HuH-7 (cell line): Measurements from ENCODE around the gene CDC42SE2.
"Not testable (repeated sequence)": the region's sequence is repeated elsewhere in the genome, so short reads cannot be mapped to it uniquely, and the experiment has no call there.

ENCODE experiments used
- DNase-seq: peaks from one replicate; pipeline ENCODE4 v3.0.0; 2011; ENCODE audit warnings: low spot score

Gene CDC42SE2

GRCh38 chr5:131318455-131318854 is 54.6 kb downstream of the CDC42SE2 start:
- DNase-seq, result no peak

GRCh38 chr5:131321066-131321465 is 57.2 kb downstream of the CDC42SE2 start:
- DNase-seq, result no peak

GRCh38 chr5:131322926-131323325 is 59.1 kb downstream of the CDC42SE2 start:
- no peak for DNase-seq

- no peak for DNase-seq
Measured at GRCh38 chr5:131323378-131323777, 59.5 kb downstream of the CDC42SE2 start.

- DNase-seq, result no peak
Measured at GRCh38 chr5:131324303-131324702, 60.5 kb downstream of the CDC42SE2 start.

GRCh38 chr5:131328536-131329285 is 64.9 kb downstream of the CDC42SE2 start:
- no peak for DNase-seq

- no peak for DNase-seq
Measured at GRCh38 chr5:131329286-131329560, 65.4 kb downstream of the CDC42SE2 start.

- no peak for DNase-seq
Measured at GRCh38 chr5:131330031-131330430, 66.2 kb downstream of the CDC42SE2 start.

- not testable (repeated sequence) for DNase-seq
Measured at GRCh38 chr5:131335756-131336155, 71.9 kb downstream of the CDC42SE2 start.

- DNase-seq, result not testable (repeated sequence)
Measured at GRCh38 chr5:131336801-131337200, 72.9 kb downstream of the CDC42SE2 start.

GRCh38 chr5:131337240-131338050 is 73.6 kb downstream of the CDC42SE2 start:
- DNase-seq, result not testable (repeated sequence)

GRCh38 chr5:131338051-131338453 is 74.2 kb downstream of the CDC42SE2 start:
- DNase-seq, result no peak

- not testable (repeated sequence) for DNase-seq
Measured at GRCh38 chr5:131344288-131344687, 80.4 kb downstream of the CDC42SE2 start.

- DNase-seq, result not testable (repeated sequence)
Measured at GRCh38 chr5:131346204-131346603, 82.4 kb downstream of the CDC42SE2 start.

GRCh38 chr5:131353991-131354390 is 90.1 kb downstream of the CDC42SE2 start:
- no peak for DNase-seq

GRCh38 chr5:131355971-131356528 is 92.2 kb downstream of the CDC42SE2 start:
- no peak for DNase-seq

- no peak for DNase-seq
Measured at GRCh38 chr5:131356619-131357018, 92.8 kb downstream of the CDC42SE2 start.

GRCh38 chr5:131357739-131358561 is 94.1 kb downstream of the CDC42SE2 start:
- DNase-seq, result no peak

GRCh38 chr5:131361677-131362315 is 97.9 kb downstream of the CDC42SE2 start:
- DNase-seq, result no peak

GRCh38 chr5:131363811-131364506 is 100.1 kb downstream of the CDC42SE2 start:
- DNase-seq, result no peak

- no peak for DNase-seq
Measured at GRCh38 chr5:131364507-131365050, 100.7 kb downstream of the CDC42SE2 start.
